ENCODE measurements around the gene PAN3. TPM values are rescaled to one million over a fixed set of nuclear protein-coding genes. Genes with fewer than 3 reads are reported as not detected.

PAN3 gene
- total and polyA plus RNA-seq, 4 donors, result 10.3 to 65.4 (median 23.5) TPM

DNA sequence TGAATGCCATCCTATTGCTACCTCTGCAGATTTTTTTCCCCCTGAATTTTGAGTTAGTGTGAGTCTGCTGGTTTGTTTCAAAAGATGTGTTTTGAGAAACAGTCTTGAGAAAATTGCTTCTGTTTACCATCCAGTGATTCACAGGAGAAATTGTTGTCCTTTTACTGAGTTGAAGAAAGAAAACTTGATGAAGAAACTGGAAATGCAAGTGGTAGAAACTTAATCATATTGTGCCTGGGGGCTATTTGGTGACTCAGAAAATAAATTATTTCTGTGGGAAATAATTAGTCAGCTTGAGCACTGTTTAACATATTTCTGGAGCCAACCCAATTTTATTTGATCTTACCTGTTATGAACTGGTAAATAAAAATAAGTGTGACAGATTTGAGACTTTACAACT is 35.4 kb downstream of the PAN3 start:
- Histone ChIP-seq H3K9me3 (ENCODE audit: control insufficient read depth in 4 of 4, insufficient read depth in 3 of 4, low read length in 3 of 4) (no peaks in the 10 kb centered on the region), H3K4me1 (ENCODE audit: control insufficient read depth in 5 of 5, insufficient read depth in 5 of 5, low read length in 5 of 5) (peaks cover 0 to 2% (median 0%) of the 10 kb centered on the region in 5 donors), H3K4me3 (no peak overlapping the region), H3K9ac (ENCODE audit: insufficient read depth in 1 of 2, low read length in 2 of 2) (no peak overlapping the region), H3K27me3 (ENCODE audit: control insufficient read depth in 3 of 3, insufficient read depth in 3 of 3, low read length in 2 of 3) (no peaks in the 10 kb centered on the region), H3K36me3 (ENCODE audit: control insufficient read depth in 4 of 4, insufficient read depth in 4 of 4, low read length in 4 of 4) (peaks cover 2 to 7% (median 5%) of the 10 kb centered on the region in 4 donors), H3K27ac (ENCODE audit: low read depth in 1 of 2, low read length in 1 of 2) (no peak overlapping the region)
- no peak for ATAC-seq (ENCODE audit: insufficient read depth, low FRiP score)
- TF ChIP-seq, protein P1, sequence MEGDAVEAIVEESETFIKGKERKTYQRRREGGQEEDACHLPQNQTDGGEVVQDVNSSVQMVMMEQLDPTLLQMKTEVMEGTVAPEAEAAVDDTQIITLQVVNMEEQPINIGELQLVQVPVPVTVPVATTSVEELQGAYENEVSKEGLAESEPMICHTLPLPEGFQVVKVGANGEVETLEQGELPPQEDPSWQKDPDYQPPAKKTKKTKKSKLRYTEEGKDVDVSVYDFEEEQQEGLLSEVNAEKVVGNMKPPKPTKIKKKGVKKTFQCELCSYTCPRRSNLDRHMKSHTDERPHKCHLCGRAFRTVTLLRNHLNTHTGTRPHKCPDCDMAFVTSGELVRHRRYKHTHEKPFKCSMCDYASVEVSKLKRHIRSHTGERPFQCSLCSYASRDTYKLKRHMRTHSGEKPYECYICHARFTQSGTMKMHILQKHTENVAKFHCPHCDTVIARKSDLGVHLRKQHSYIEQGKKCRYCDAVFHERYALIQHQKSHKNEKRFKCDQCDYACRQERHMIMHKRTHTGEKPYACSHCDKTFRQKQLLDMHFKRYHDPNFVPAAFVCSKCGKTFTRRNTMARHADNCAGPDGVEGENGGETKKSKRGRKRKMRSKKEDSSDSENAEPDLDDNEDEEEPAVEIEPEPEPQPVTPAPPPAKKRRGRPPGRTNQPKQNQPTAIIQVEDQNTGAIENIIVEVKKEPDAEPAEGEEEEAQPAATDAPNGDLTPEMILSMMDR (IDR thresholded peaks at IDR 0.05; ENCODE audit: control extremely low read depth, extremely low read depth), result no peak
- no peak for DNase-seq

DNA sequence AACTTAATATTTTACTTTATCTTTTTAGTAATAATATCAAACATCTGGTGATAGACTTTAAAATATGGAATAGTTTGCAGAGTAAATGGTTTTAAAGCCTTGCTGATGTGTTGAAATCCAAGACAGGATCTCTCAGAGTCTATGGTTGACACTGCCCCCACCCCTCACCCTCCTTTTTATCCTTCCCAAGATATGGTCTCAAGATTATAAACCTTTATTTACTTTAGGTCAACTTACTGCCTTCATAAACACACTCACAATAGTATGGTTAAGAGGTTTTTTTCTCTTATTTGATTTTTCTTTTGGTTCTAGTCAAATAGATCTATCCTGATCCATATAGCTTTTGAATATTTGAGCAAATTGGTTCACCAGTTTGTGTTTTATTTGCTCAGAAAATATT is 39.0 kb downstream of the PAN3 start:
- no peak for DNase-seq
- Histone ChIP-seq H3K4me1 (ENCODE audit: control insufficient read depth in 5 of 5, insufficient read depth in 5 of 5, low read length in 5 of 5) (peaks cover 0 to 3% (median 0%) of the 10 kb centered on the region in 5 donors), H3K4me3 (no peak overlapping the region), H3K27ac (ENCODE audit: low read depth in 1 of 2, low read length in 1 of 2) (no peak overlapping the region), H3K36me3 (ENCODE audit: control insufficient read depth in 4 of 4, insufficient read depth in 4 of 4, low read length in 4 of 4) (peaks cover 2 to 12% (median 3%) of the 10 kb centered on the region in 4 donors), H3K9ac (ENCODE audit: insufficient read depth in 1 of 2, low read length in 2 of 2) (no peak overlapping the region), H3K9me3 (ENCODE audit: control insufficient read depth in 4 of 4, insufficient read depth in 3 of 4, low read length in 3 of 4) (no peaks in the 10 kb centered on the region), H3K27me3 (ENCODE audit: control insufficient read depth in 3 of 3, insufficient read depth in 3 of 3, low read length in 2 of 3) (no peaks in the 10 kb centered on the region)
- ATAC-seq (ENCODE audit: insufficient read depth, low FRiP score), result no peak
- TF ChIP-seq, protein P1 (IDR thresholded peaks at IDR 0.05; ENCODE audit: control extremely low read depth, extremely low read depth), result no peak

DNA sequence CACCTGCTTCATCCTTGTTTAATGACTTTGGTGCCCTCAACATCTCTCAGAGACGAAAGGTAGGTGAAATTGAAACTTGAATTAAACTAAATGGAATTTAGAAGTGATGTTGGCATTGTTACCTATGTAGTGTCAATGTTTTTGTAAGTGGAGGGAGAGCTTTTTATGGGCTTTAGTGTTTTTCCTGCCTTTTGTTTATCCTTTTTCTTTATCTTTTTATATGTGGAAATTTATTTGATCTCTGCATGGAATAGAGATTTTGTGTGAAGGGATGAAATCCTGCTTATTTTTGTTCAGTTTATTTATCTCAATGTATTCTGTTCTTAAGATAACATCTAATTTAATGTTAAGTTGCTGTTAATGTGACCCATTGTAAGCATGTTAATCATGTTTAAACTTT is 39.5 kb downstream of the PAN3 start:
- Histone ChIP-seq H3K27me3 (ENCODE audit: control insufficient read depth in 3 of 3, insufficient read depth in 3 of 3, low read length in 2 of 3) (no peaks in the 10 kb centered on the region), H3K27ac (ENCODE audit: low read depth in 1 of 2, low read length in 1 of 2) (no peak overlapping the region), H3K4me1 (ENCODE audit: control insufficient read depth in 5 of 5, insufficient read depth in 5 of 5, low read length in 5 of 5) (peaks cover 0 to 3% (median 0%) of the 10 kb centered on the region in 5 donors), H3K9me3 (ENCODE audit: control insufficient read depth in 4 of 4, insufficient read depth in 3 of 4, low read length in 3 of 4) (no peaks in the 10 kb centered on the region), H3K36me3 (ENCODE audit: control insufficient read depth in 4 of 4, insufficient read depth in 4 of 4, low read length in 4 of 4) (peaks cover 2 to 12% (median 3%) of the 10 kb centered on the region in 4 donors), H3K4me3 (no peak overlapping the region), H3K9ac (ENCODE audit: insufficient read depth in 1 of 2, low read length in 2 of 2) (no peak overlapping the region)
- no peak for ATAC-seq (ENCODE audit: insufficient read depth, low FRiP score)
- 86 to 100% methylated on average over 1 of the region's 1 CpG for WGBS, 2 donors
- no peak for DNase-seq
- TF ChIP-seq, protein P1 (IDR thresholded peaks at IDR 0.05; ENCODE audit: control extremely low read depth, extremely low read depth), result no peak

DNA sequence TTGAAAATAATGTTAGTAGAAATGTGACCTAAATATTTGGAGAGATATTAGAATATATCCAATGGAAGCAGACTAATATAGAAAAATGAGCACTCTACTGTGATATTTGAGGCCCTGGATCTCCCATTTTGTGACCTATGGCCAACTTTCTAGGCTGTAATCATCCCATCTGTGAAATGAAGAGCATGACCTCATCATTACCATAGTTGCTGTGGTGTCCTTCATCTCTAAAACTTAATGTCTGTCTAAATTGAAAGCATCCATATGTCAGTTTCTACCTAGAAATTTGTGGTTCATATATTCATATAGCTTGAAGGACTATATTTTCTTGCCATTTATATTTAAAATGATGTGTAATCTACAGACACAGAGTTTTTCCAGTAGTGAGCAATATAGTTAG is 41.6 kb downstream of the PAN3 start:
- H3K4me3 ChIP-seq, result no peak overlapping the region
- TF ChIP-seq, protein P1 (IDR thresholded peaks at IDR 0.05; ENCODE audit: control extremely low read depth, extremely low read depth), result no peak
- ATAC-seq (ENCODE audit: insufficient read depth, low FRiP score) (no peak), DNase-seq (no peak)
- H3K4me1 ChIP-seq (ENCODE audit: control insufficient read depth in 5 of 5, insufficient read depth in 5 of 5, low read length in 5 of 5), result peaks cover 0 to 3% (median 0%) of the 10 kb centered on the region in 5 donors
- H3K27me3 ChIP-seq (ENCODE audit: control insufficient read depth in 3 of 3, insufficient read depth in 3 of 3, low read length in 2 of 3), result no peaks in the 10 kb centered on the region
- H3K27ac ChIP-seq (ENCODE audit: low read depth in 1 of 2, low read length in 1 of 2), result no peak overlapping the region
- no peak overlapping the region for H3K9ac ChIP-seq (ENCODE audit: insufficient read depth in 1 of 2, low read length in 2 of 2)
- peaks cover 2 to 12% (median 3%) of the 10 kb centered on the region in 4 donors for H3K36me3 ChIP-seq (ENCODE audit: control insufficient read depth in 4 of 4, insufficient read depth in 4 of 4, low read length in 4 of 4)
- no peaks in the 10 kb centered on the region for H3K9me3 ChIP-seq (ENCODE audit: control insufficient read depth in 4 of 4, insufficient read depth in 3 of 4, low read length in 3 of 4)

Measured in lung (tissue), 12 donors.